ENCODE measurements around the gene ZMYND11. TPM values are rescaled to one million over a fixed set of nuclear protein-coding genes. Genes with fewer than 3 reads are reported as not detected.

Gene ZMYND11
- total RNA-seq, 1 experiment from 2014 or later: 101 TPM

- Mint-ChIP-seq H3K4me3 (ENCODE audit: unreplicated experiment) (no peak overlapping the region), H3K27ac (ENCODE audit: unreplicated experiment) (no peak overlapping the region), H3K4me1 (ENCODE audit: low read depth, unreplicated experiment) (peaks cover 7% of the 10 kb centered on the region), H3K27me3 (ENCODE audit: insufficient read depth, unreplicated experiment) (no peaks in the 10 kb centered on the region), H3K9me3 (ENCODE audit: unreplicated experiment) (peaks cover 10% of the 10 kb centered on the region), H3K36me3 (ENCODE audit: insufficient read depth, unreplicated experiment) (peaks cover 30% of the 10 kb centered on the region)
- Histone ChIP-seq H3K4me1 (no peaks in the 10 kb centered on the region), H3K36me3 (ENCODE audit: control insufficient read depth, insufficient read depth, low read length) (no peaks in the 10 kb centered on the region), H3K27me3 (replicated peaks; ENCODE audit: control insufficient read depth, insufficient read depth, low read length) (no peaks in the 10 kb centered on the region), H3K9me3 (no peaks in the 10 kb centered on the region), H3K4me3 (ENCODE audit: low read depth, low read length) (no peak overlapping the region)
- TF ChIP-seq, protein P1, sequence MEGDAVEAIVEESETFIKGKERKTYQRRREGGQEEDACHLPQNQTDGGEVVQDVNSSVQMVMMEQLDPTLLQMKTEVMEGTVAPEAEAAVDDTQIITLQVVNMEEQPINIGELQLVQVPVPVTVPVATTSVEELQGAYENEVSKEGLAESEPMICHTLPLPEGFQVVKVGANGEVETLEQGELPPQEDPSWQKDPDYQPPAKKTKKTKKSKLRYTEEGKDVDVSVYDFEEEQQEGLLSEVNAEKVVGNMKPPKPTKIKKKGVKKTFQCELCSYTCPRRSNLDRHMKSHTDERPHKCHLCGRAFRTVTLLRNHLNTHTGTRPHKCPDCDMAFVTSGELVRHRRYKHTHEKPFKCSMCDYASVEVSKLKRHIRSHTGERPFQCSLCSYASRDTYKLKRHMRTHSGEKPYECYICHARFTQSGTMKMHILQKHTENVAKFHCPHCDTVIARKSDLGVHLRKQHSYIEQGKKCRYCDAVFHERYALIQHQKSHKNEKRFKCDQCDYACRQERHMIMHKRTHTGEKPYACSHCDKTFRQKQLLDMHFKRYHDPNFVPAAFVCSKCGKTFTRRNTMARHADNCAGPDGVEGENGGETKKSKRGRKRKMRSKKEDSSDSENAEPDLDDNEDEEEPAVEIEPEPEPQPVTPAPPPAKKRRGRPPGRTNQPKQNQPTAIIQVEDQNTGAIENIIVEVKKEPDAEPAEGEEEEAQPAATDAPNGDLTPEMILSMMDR (IDR thresholded peaks at IDR 0.05; ENCODE audit: insufficient read depth in 1 of 2, low read depth in 1 of 2, low read length in 1 of 2, severe bottlenecking in 1 of 2, unreplicated experiment in 1 of 2): peak; percentile 29 to 38
- intact Hi-C loops (cut with micrococcal nuclease; ENCODE audit: unreplicated experiment): no loop called here
- no peak for DNase-seq
- POLR2A ChIA-PET: no interaction called here
- CTCF ChIA-PET: interaction anchor here (1.3 kb wide), 1 partner anchor 22 kb away, joined by 4 read pairs; no protein-coding TSS in a partner anchor
- BruUV-seq (replicated peaks): no TSS peak
Measured at GRCh38 chr10:209357-209756, 74.1 kb downstream of the ZMYND11 start.

DNA sequence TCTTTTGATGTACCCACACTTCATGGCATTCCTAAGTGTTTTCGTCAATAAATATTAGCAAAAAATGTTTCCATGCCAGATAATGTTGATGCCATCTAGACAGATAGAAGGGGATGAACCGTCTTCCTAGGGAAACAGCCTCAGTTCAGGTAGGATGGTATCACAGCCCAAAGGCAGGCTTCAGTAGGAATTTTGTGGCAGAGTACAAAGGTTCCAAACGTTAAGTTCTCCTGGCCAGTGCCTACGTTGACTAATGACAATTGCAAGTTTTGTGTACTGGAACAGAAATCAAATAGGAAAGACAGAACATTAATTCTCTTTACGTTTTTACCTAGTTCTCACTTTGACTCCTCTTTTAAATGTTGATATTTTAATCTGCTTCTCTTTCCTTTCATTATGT, 75.0 kb downstream of the ZMYND11 start:
- TF ChIP-seq, protein P1 (IDR thresholded peaks at IDR 0.05; ENCODE audit: insufficient read depth in 1 of 2, low read depth in 1 of 2, low read length in 1 of 2, severe bottlenecking in 1 of 2, unreplicated experiment in 1 of 2): no peak
- intact Hi-C loops (cut with micrococcal nuclease; ENCODE audit: unreplicated experiment): no loop called here
- no peaks in the 10 kb centered on the region for H3K4me1 ChIP-seq
- Mint-ChIP-seq H3K9me3 (ENCODE audit: unreplicated experiment) (peaks cover 10% of the 10 kb centered on the region), H3K27me3 (ENCODE audit: insufficient read depth, unreplicated experiment) (no peaks in the 10 kb centered on the region), H3K27ac (ENCODE audit: unreplicated experiment) (no peak overlapping the region), H3K36me3 (ENCODE audit: insufficient read depth, unreplicated experiment) (peaks cover 25% of the 10 kb centered on the region), H3K4me3 (ENCODE audit: unreplicated experiment) (no peak overlapping the region), H3K4me1 (ENCODE audit: low read depth, unreplicated experiment) (peaks cover 7% of the 10 kb centered on the region)
- H3K9me3 ChIP-seq: no peaks in the 10 kb centered on the region
- ChIA-PET CTCF (interaction anchor here (1.3 kb wide), 1 partner anchor 21 kb away, joined by 4 read pairs; no protein-coding TSS in a partner anchor), POLR2A (no interaction called here)
- DNase-seq: no peak
- H3K4me3 ChIP-seq (ENCODE audit: low read depth, low read length): no peak overlapping the region
- no peaks in the 10 kb centered on the region for H3K36me3 ChIP-seq (ENCODE audit: control insufficient read depth, insufficient read depth, low read length)
- H3K27me3 ChIP-seq (replicated peaks; ENCODE audit: control insufficient read depth, insufficient read depth, low read length): no peaks in the 10 kb centered on the region
- BruUV-seq (replicated peaks): TSS peak; percentile 5

GRCh38 chr10:215444-215843, 80.2 kb downstream of the ZMYND11 start:
- TF ChIP-seq, protein P1 (IDR thresholded peaks at IDR 0.05; ENCODE audit: insufficient read depth in 1 of 2, low read depth in 1 of 2, low read length in 1 of 2, severe bottlenecking in 1 of 2, unreplicated experiment in 1 of 2): no peak
- POLR2A ChIA-PET: interaction anchor here (0.6 kb wide), 1 partner anchor 273 kb away, joined by 3 read pairs; no protein-coding TSS in a partner anchor
- no TSS peak for BruUV-seq (replicated peaks)
- Mint-ChIP-seq H3K4me1 (ENCODE audit: low read depth, unreplicated experiment) (peaks cover 7% of the 10 kb centered on the region), H3K27me3 (ENCODE audit: insufficient read depth, unreplicated experiment) (no peaks in the 10 kb centered on the region), H3K36me3 (ENCODE audit: insufficient read depth, unreplicated experiment) (peaks cover 4% of the 10 kb centered on the region), H3K27ac (ENCODE audit: unreplicated experiment) (no peak overlapping the region), H3K4me3 (ENCODE audit: unreplicated experiment) (no peak overlapping the region), H3K9me3 (ENCODE audit: unreplicated experiment) (no peaks in the 10 kb centered on the region)
- Histone ChIP-seq H3K4me1 (peaks cover 6% of the 10 kb centered on the region), H3K9me3 (no peaks in the 10 kb centered on the region), H3K36me3 (ENCODE audit: control insufficient read depth, insufficient read depth, low read length) (no peaks in the 10 kb centered on the region), H3K27me3 (replicated peaks; ENCODE audit: control insufficient read depth, insufficient read depth, low read length) (no peaks in the 10 kb centered on the region), H3K4me3 (ENCODE audit: low read depth, low read length) (no peak overlapping the region)
- intact Hi-C loops (cut with micrococcal nuclease; ENCODE audit: unreplicated experiment): no loop called here
- CTCF ChIA-PET: no interaction called here
- no peak for DNase-seq
